NCI-H146 treated with DMSO at 0.1 percent for 48 hours (cell line): ENCODE results near the gene CXorf66.
"Not testable (repeated sequence)": the region's sequence is repeated elsewhere in the genome, so short reads cannot be mapped to it uniquely, and the experiment has no call there.

Experiments used
- DNase-seq: peaks from one replicate; lab custom pipeline; 2025; ENCODE audit not compliant: unreplicated experiment; lab: John Stamatoyannopoulos, UW

Gene CXorf66

DNA sequence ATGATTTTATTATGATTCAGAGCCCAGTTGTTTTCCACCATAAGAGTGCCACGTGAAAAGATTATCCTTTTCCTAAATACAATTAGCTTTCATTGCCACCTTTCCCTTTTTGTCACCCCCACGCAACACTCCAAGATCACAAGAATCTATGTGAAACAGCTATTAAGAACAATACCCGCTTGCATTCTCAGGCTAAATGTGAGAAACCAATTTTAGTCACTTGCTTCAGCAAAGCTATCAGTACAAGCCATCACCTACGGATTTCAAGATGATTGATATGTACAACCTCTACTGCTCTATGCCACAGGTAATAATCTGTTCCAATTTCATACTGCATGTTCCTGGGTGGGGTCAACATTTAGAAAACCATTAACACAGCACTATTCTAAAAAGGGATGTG, 34.9 kb downstream of the CXorf66 start:
- no peak for DNase-seq

DNA sequence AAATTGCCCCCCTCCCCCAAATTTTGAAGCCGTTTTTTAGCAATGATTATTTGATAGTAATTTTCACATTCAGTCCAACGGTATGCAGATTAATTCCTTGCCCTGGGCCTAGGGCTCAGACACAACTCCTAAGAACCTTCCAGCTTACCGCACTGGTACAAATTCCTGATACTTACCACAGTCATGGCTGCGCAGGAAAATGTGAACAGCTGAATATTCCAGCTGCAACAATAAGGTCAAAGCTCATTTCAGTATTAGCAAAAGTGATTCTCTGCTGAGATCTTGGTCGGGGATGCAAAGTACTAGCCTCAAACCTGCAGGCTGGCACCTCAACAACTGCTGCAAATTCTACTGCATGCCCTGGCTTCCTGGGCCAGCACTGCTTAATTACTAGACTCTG, 35.4 kb downstream of the CXorf66 start:
- no peak for DNase-seq

DNA sequence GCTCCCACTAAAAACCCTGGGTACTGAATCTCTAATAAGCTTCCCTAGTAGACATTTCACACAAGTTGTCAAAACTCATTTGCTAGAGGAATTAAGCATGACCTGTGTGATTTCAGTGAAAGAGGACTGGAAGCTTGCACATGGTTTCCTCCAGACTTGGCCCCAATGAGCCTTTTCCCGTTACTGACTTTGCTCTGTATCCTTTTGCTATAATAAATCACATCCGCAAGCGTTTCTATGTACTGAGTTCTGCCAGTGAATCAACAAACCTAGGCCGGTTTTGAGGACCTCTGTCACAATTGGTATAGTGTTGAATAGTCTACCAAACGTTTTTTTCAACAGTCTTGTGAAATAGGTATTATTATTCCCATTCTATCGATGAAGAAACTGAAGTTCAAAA, 40.6 kb downstream of the CXorf66 start:
- DNase-seq, result no peak

DNA sequence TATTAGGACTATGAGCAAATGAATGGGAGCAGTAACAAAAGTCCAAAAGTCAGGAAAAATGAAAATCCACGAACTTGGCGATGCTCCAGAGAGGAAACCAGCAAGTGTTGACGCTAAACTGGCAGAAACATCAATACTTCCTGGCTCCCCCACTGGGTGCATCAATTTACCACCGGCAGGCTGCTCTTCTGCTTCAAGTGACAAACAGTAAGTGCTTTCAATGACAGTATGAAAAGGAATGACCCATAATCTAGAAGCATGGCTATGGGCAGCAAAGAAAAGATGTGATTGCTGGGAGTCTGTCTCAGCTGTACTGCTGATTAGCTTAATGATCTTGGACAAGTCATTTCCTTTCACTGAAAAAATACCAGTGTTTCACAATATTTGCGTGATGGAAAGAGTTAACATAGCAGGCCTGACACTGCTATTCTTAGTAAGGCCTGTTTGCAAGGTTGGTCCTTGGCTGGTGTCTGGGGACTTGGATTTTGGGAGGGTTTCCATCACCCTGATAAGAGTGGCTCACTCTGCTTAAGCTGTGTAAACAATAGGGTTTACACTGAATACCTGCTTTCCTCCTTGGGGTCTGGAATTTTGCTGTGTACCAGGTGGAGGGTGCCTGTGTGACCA, 41.1 kb downstream of the CXorf66 start:
- DNase-seq, result no peak

DNA sequence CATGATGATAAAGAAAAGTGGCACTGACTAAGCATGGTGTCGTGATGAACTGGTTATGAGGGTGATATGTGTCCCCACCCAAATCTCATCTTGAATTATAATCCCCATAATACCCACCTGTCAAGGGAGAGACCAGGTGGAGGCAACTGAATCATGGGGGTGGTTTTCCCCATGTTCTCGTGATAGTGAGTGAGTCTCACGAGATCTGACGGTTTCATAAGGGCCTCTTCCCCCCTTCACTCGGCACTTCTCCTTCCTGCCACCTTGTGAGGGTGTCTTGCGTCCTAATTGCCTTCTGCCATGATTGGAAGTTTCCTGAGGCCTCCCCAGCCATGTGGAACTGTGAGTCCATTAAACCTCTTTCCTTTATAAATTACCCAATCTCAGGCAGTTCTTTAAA, 44.2 kb downstream of the CXorf66 start:
- not testable (repeated sequence) for DNase-seq

DNA sequence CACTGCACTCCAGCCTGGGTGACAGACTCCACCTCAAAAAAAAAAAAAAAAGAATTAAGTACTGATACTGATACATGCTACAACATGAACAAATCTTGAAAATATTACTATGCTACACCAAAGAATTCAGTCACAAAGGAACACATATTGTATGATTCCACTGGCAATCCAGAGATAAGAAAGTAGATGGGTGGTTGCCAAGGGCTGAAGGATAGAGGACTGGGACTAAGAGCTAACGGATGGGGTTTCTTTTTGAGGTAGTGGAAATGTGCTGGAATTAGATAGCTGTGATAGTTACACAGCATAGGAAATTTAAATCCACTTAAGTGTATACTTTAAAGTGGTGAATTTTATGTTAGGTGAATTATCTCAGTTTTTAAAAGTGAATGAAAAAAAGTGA, 45.0 kb downstream of the CXorf66 start:
- no peak for DNase-seq

DNA sequence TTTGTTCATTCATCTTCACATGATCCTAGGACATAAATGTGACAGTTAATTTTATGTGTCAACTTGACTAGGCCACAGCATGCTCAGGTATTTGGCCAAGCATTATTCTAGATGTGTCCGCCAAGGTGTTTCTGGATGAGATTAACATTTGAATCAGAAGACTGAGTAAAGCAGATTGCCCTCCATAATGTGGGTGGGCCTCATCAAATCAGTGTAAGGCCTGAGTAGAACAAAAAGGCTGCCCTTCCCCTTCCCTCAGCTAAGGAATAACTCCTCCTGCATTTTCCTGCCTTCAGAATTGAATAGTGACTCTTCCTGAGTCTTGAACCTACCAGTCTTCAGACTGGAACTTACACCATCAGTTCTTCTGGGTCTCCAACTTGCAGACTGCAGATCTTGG, 50.9 kb downstream of the CXorf66 start:
- no peak for DNase-seq

DNA sequence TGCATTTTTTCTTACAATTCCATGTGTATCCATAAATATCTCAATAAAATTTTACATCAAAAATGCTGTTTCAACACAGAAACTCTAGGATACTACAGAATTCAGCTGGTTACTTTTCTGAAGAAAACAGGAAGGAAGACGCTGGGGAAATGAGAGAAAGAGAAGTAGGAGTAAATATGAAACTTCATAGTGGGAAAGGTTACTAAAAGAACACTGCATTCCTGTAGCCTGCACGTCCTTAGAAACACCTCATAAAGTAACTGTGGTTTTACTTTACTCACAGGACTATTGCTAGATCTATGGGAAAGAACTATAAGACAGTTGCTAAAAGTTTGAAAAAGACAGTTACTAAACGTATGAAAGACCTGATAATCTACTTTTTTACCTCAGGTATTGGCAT, 55.6 kb downstream of the CXorf66 start:
- DNase-seq, result no peak

DNA sequence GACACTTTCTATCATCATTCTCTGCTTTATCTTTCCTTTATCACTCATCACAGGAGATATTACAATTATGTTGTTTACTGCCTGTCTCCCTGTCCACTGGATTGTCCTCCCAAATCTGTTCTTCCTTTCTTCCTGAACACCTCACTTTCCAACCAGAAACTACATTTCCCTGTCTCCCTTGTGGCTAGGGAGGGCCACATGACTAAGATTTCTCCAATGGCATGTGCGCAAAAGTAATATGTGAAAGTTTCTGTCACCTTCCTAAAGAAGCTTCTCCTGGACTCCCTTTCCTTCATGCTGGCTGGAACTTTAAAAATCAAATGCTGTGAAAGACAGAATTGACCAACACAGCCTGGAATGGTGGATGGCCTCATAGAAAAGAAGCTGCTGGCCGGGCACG, 58.2 kb downstream of the CXorf66 start:
- no peak for DNase-seq

DNA sequence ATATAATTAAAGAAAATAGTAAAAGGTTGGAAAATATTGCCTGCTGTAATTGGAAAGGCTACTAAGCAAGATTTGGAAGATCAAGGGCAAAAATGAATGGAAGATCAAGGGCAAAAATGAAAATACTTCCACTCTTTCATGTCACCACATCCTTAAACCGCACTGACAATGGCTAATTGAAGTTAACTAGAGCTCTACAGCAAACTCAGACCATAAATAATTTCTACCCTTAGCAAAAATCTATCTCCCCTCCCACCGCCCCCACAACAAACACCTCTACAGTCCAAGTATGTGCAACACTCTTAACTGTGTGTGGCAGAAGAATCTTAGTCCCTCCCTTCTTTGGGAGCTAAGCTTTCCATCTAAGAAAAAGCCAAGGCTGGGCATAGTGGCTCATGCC, 59.6 kb downstream of the CXorf66 start:
- DNase-seq, result no peak
